Adrenal gland (tissue), 5 donors: ENCODE results near the gene POLG.

Source experiments
- CTCF ChIP-seq, 6 experiments: fragments of 450-650 bp in 4 of 6; fragments of 200-600 bp in 2 of 6; sonication (generic) in 1 of 6; IDR thresholded peaks; 1 replicate in 5 of 6; 2 replicates in 1 of 6; pipeline versions ENCODE4 v1.5.1 to v1.8.0; 2016 to 2021; ENCODE audit warnings: antibody characterized with exemption in 6 of 6, mild to moderate bottlenecking in 2 of 6, moderate library complexity in 1 of 6
- POLR2A ChIP-seq, 2 donors: fragments of 450-650 bp; IDR thresholded peaks; one replicate each; pipeline ENCODE4 v1.6.1; 2017; ENCODE audit warnings: antibody characterized with exemption in 2 of 2, mild to moderate bottlenecking in 2 of 2, moderate library complexity in 1 of 2
- donor health status: DM: no; HTN: no; CAD: no.

GRCh38 chr15:89340573-89340972, 5.9 kb upstream of the POLG start:
- TF ChIP-seq CTCF (IDR thresholded peaks at IDR 0.05) (no peak), POLR2A (IDR thresholded peaks at IDR 0.05) (no peak)
